Measurements from ENCODE around the gene SWT1.
"Not testable (repeated sequence)": the region's sequence is repeated elsewhere in the genome, so short reads cannot be mapped to it uniquely, and the experiment has no call there.

The SWT1 gene

GRCh38 chr1:185318431-185319138 lies 161.6 kb downstream of the SWT1 start:
- no peak overlapping the region for H2BK5ac ChIP-seq (ENCODE audit: low read length)
- no peak overlapping the region for H3K14ac ChIP-seq (ENCODE audit: low read length)
- no peak overlapping the region for H3K9ac ChIP-seq (ENCODE audit: low read depth, low read length, poor library complexity)
- no CpG with 5 or more reads among the region's 10 CpGs for WGBS, 2 donors (ENCODE audit: extremely low coverage in 2 of 2, insufficient read length in 2 of 2, insufficient replicate concordance in 1 of 2)
- no peaks in the 10 kb centered on the region for H3K9me3 ChIP-seq (replicated peaks in 1 of 2; ENCODE audit: control insufficient read depth in 2 of 2, insufficient read depth in 1 of 2, low read depth in 1 of 2, low read length in 2 of 2)
- peaks cover 0 to 5% of the 10 kb centered on the region in 2 donors for H3K36me3 ChIP-seq (replicated peaks in 1 of 2; ENCODE audit: control insufficient read depth in 2 of 2, insufficient read depth in 2 of 2, low read length in 2 of 2)
- no peak overlapping the region for H2BK15ac ChIP-seq (ENCODE audit: low read length)
- no peak overlapping the region for H2BK12ac ChIP-seq (ENCODE audit: low read length)
- H3K27ac ChIP-seq (replicated peaks; ENCODE audit: low read length) = no peak overlapping the region
- H2AFZ ChIP-seq (ENCODE audit: low read length) = no peak overlapping the region
- peaks cover 5 to 10% of the 10 kb centered on the region in 2 donors for H3K4me1 ChIP-seq (ENCODE audit: control insufficient read depth in 2 of 2, insufficient read depth in 1 of 2, low read depth in 1 of 2, low read length in 2 of 2)
- H3K18ac ChIP-seq (ENCODE audit: low read length) = no peak overlapping the region
- H2AK5ac ChIP-seq (ENCODE audit: low read depth, low read length) = no peak overlapping the region
- H3K4ac ChIP-seq (ENCODE audit: low read length) = no peak overlapping the region
- no peak overlapping the region for H3K4me2 ChIP-seq (ENCODE audit: insufficient read depth, low read length, poor library complexity, severe bottlenecking)
- H4K8ac ChIP-seq (ENCODE audit: low read depth, low read length) = no peak overlapping the region
- no peak overlapping the region for H2BK120ac ChIP-seq (ENCODE audit: low read depth, low read length)
- H3K4me3 ChIP-seq (ENCODE audit: low read length in 2 of 2) = no peak overlapping the region
- H3K27me3 ChIP-seq (ENCODE audit: control insufficient read depth in 3 of 3, insufficient read depth in 3 of 3, low read depth in 1 of 3, low read length in 3 of 3) = no peaks in the 10 kb centered on the region
- H3K23ac ChIP-seq (ENCODE audit: low read depth, low read length, poor library complexity) = no peak overlapping the region
- H4K91ac ChIP-seq (ENCODE audit: low read depth, low read length, poor library complexity) = no peak overlapping the region
- no peak for DNase-seq (ENCODE audit: low spot score)
- H3K79me1 ChIP-seq (ENCODE audit: low read depth, low read length) = peaks cover 9% of the 10 kb centered on the region

- Histone ChIP-seq H4K8ac (ENCODE audit: low read depth, low read length) (no peak overlapping the region), H3K9me3 (replicated peaks in 1 of 2; ENCODE audit: control insufficient read depth in 2 of 2, insufficient read depth in 1 of 2, low read depth in 1 of 2, low read length in 2 of 2) (no peaks in the 10 kb centered on the region), H3K14ac (ENCODE audit: low read length) (no peak overlapping the region), H3K4me2 (ENCODE audit: insufficient read depth, low read length, poor library complexity, severe bottlenecking) (no peak overlapping the region), H2AK5ac (ENCODE audit: low read depth, low read length) (no peak overlapping the region), H3K4me1 (ENCODE audit: control insufficient read depth in 2 of 2, insufficient read depth in 1 of 2, low read depth in 1 of 2, low read length in 2 of 2) (peaks cover 5 to 7% of the 10 kb centered on the region in 2 donors), H3K36me3 (replicated peaks in 1 of 2; ENCODE audit: control insufficient read depth in 2 of 2, insufficient read depth in 2 of 2, low read length in 2 of 2) (peaks cover 0 to 5% of the 10 kb centered on the region in 2 donors), H3K4ac (ENCODE audit: low read length) (no peak overlapping the region), H3K18ac (ENCODE audit: low read length) (no peak overlapping the region), H2BK5ac (ENCODE audit: low read length) (no peak overlapping the region), H4K91ac (ENCODE audit: low read depth, low read length, poor library complexity) (no peak overlapping the region), H3K4me3 (ENCODE audit: low read length in 2 of 2) (no peak overlapping the region), H3K79me1 (ENCODE audit: low read depth, low read length) (peaks cover 9% of the 10 kb centered on the region), H2AFZ (ENCODE audit: low read length) (no peak overlapping the region), H3K9ac (ENCODE audit: low read depth, low read length, poor library complexity) (no peak overlapping the region), H2BK120ac (ENCODE audit: low read depth, low read length) (no peak overlapping the region), H2BK12ac (ENCODE audit: low read length) (no peak overlapping the region), H3K27me3 (ENCODE audit: control insufficient read depth in 3 of 3, insufficient read depth in 3 of 3, low read depth in 1 of 3, low read length in 3 of 3) (no peaks in the 10 kb centered on the region), H3K23ac (ENCODE audit: low read depth, low read length, poor library complexity) (no peak overlapping the region), H3K27ac (replicated peaks; ENCODE audit: low read length) (no peak overlapping the region), H2BK15ac (ENCODE audit: low read length) (no peak overlapping the region)
- DNase-seq (ENCODE audit: low spot score) = no peak
- no CpG with 5 or more reads among the region's 1 CpG for WGBS, 2 donors (ENCODE audit: extremely low coverage in 2 of 2, insufficient read length in 2 of 2, insufficient replicate concordance in 1 of 2)
Measured at GRCh38 chr1:185319139-185319475, 162.1 kb downstream of the SWT1 start.

- H2BK120ac ChIP-seq (ENCODE audit: low read depth, low read length); H3K14ac ChIP-seq (ENCODE audit: low read length); H2AK5ac ChIP-seq (ENCODE audit: low read depth, low read length); H4K8ac ChIP-seq (ENCODE audit: low read depth, low read length); H2BK5ac ChIP-seq (ENCODE audit: low read length); H3K23ac ChIP-seq (ENCODE audit: low read depth, low read length, poor library complexity); H3K36me3 ChIP-seq (replicated peaks in 1 of 2; ENCODE audit: control insufficient read depth in 2 of 2, insufficient read depth in 2 of 2, low read length in 2 of 2); H2BK15ac ChIP-seq (ENCODE audit: low read length); H3K9me3 ChIP-seq (replicated peaks in 1 of 2; ENCODE audit: control insufficient read depth in 2 of 2, insufficient read depth in 1 of 2, low read depth in 1 of 2, low read length in 2 of 2); H4K91ac ChIP-seq (ENCODE audit: low read depth, low read length, poor library complexity); DNase-seq (ENCODE audit: low spot score); H3K4ac ChIP-seq (ENCODE audit: low read length); H3K27ac ChIP-seq (replicated peaks; ENCODE audit: low read length); H3K79me1 ChIP-seq (ENCODE audit: low read depth, low read length); H2AFZ ChIP-seq (ENCODE audit: low read length); H3K4me3 ChIP-seq (ENCODE audit: low read length in 2 of 2); H3K18ac ChIP-seq (ENCODE audit: low read length); H2BK12ac ChIP-seq (ENCODE audit: low read length); H3K27me3 ChIP-seq (ENCODE audit: control insufficient read depth in 3 of 3, insufficient read depth in 3 of 3, low read depth in 1 of 3, low read length in 3 of 3); H3K9ac ChIP-seq (ENCODE audit: low read depth, low read length, poor library complexity); H3K4me2 ChIP-seq (ENCODE audit: insufficient read depth, low read length, poor library complexity, severe bottlenecking); H3K4me1 ChIP-seq (ENCODE audit: control insufficient read depth in 2 of 2, insufficient read depth in 1 of 2, low read depth in 1 of 2, low read length in 2 of 2): not testable (repeated sequence)
- WGBS, 2 donors (ENCODE audit: extremely low coverage in 2 of 2, insufficient read length in 2 of 2, insufficient replicate concordance in 1 of 2) = no CpG with 5 or more reads among the region's 7 CpGs
Measured at GRCh38 chr1:185321104-185321503, 164.1 kb downstream of the SWT1 start.

- no CpG with 5 or more reads among the region's 36 CpGs for WGBS, 2 donors (ENCODE audit: extremely low coverage in 2 of 2, insufficient read length in 2 of 2, insufficient replicate concordance in 1 of 2)
- H2BK120ac ChIP-seq (ENCODE audit: low read depth, low read length) = not testable (repeated sequence)
Measured at GRCh38 chr1:185321653-185322221, 164.8 kb downstream of the SWT1 start.

More at GRCh38 chr1:185321653-185322221, 164.8 kb downstream of the SWT1 start:
- H3K23ac ChIP-seq (ENCODE audit: low read depth, low read length, poor library complexity); H3K27ac ChIP-seq (replicated peaks; ENCODE audit: low read length); DNase-seq (ENCODE audit: low spot score); H3K27me3 ChIP-seq (ENCODE audit: control insufficient read depth in 3 of 3, insufficient read depth in 3 of 3, low read depth in 1 of 3, low read length in 3 of 3); H4K91ac ChIP-seq (ENCODE audit: low read depth, low read length, poor library complexity); H3K4me3 ChIP-seq (ENCODE audit: low read length in 2 of 2); H3K14ac ChIP-seq (ENCODE audit: low read length); H3K18ac ChIP-seq (ENCODE audit: low read length); H3K4ac ChIP-seq (ENCODE audit: low read length); H3K4me1 ChIP-seq (ENCODE audit: control insufficient read depth in 2 of 2, insufficient read depth in 1 of 2, low read depth in 1 of 2, low read length in 2 of 2); H4K8ac ChIP-seq (ENCODE audit: low read depth, low read length); H3K9me3 ChIP-seq (replicated peaks in 1 of 2; ENCODE audit: control insufficient read depth in 2 of 2, insufficient read depth in 1 of 2, low read depth in 1 of 2, low read length in 2 of 2); H3K9ac ChIP-seq (ENCODE audit: low read depth, low read length, poor library complexity); H3K4me2 ChIP-seq (ENCODE audit: insufficient read depth, low read length, poor library complexity, severe bottlenecking); H2AK5ac ChIP-seq (ENCODE audit: low read depth, low read length); H2AFZ ChIP-seq (ENCODE audit: low read length); H2BK15ac ChIP-seq (ENCODE audit: low read length); H2BK5ac ChIP-seq (ENCODE audit: low read length); H2BK12ac ChIP-seq (ENCODE audit: low read length); H3K36me3 ChIP-seq (replicated peaks in 1 of 2; ENCODE audit: control insufficient read depth in 2 of 2, insufficient read depth in 2 of 2, low read length in 2 of 2); H3K79me1 ChIP-seq (ENCODE audit: low read depth, low read length): not testable (repeated sequence)

Data from neuronal stem cell (in vitro differentiated cells).